GM12865 (cell line): ENCODE data around the gene ZNF618.

ENCODE experiments used
- DNase-seq: peaks from one replicate; pipeline ENCODE4 v3.0.0; 2010; ENCODE audit warnings: low read depth
- H3K4me3 ChIP-seq: 2 replicates; pipeline ENCODE4 v1.5.1; 2011; ENCODE audit warnings: mild to moderate bottlenecking, low read depth, low read length, control low read depth
- TF ChIP-seq, protein P1 (sequence below): IDR thresholded peaks from 2 replicates; pipeline ENCODE4 v1.5.1; 2011; ENCODE audit warnings: low read length, control low read depth, low read depth, inconsistent platforms; ENCODE audit not compliant: insufficient read depth; ENCODE audit errors: missing control alignments

Gene ZNF618

GRCh38 chr9:114057161-114057885 is 181.2 kb downstream of the ZNF618 start:
- TF ChIP-seq, protein P1, sequence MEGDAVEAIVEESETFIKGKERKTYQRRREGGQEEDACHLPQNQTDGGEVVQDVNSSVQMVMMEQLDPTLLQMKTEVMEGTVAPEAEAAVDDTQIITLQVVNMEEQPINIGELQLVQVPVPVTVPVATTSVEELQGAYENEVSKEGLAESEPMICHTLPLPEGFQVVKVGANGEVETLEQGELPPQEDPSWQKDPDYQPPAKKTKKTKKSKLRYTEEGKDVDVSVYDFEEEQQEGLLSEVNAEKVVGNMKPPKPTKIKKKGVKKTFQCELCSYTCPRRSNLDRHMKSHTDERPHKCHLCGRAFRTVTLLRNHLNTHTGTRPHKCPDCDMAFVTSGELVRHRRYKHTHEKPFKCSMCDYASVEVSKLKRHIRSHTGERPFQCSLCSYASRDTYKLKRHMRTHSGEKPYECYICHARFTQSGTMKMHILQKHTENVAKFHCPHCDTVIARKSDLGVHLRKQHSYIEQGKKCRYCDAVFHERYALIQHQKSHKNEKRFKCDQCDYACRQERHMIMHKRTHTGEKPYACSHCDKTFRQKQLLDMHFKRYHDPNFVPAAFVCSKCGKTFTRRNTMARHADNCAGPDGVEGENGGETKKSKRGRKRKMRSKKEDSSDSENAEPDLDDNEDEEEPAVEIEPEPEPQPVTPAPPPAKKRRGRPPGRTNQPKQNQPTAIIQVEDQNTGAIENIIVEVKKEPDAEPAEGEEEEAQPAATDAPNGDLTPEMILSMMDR = no peak
- no peak overlapping the region for H3K4me3 ChIP-seq
- no peak for DNase-seq

DNA sequence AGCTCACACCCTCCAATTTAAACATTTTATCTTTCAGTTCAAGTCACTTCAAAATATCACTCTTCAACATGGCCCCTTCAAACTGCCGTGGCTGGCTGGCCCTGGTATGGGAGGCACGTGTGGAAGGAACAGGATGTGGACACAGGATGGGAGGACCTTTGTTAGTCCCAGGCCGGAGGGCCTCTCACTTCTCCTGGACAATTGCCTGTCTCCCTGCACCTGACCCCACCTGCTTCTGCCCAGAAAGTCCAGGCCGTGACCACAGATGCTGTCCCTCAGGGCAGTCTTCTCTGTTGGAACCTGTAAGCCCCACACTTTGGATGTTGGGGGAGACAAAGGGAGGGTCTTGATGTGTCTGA is 182.6 kb downstream of the ZNF618 start:
- TF ChIP-seq, protein P1 = no peak
- DNase-seq = no peak
- H3K4me3 ChIP-seq = no peak overlapping the region

DNA sequence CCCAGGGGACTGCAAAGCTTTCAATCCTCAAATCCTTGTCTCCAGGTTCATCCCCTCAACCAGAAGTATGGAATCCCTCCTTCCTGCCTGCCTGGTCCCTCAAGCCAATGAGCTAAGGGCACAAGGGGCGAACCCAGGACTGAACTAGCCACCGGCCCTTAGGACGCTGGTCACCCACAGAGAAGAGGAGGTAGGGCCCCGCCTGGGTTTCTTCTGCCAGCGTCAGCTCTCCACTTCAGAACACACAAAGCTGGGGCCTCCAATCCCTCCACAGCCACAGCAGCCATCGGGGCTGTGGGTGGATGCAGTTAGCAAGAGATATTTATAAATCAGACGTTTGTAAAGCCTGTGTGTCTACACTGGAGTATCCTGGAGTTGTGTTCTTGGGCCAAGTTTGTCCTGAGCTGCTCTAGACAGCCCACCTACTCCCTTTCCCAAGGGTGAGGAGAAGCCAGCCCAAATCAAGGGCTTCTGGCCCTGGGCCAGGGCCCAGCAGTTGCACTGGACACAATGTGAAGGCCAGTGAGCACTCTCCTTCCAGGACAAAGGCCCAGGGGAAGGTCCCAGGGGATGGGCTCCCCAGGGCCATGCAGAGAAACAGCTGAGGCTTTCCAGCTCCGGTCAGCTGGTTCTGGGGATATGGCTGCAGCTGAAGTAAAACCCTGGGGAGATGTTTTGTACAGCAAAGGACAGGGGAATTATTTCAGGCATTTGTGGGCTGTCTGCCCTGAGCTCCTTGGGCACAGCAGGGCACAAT is 183.1 kb downstream of the ZNF618 start:
- no peak overlapping the region for H3K4me3 ChIP-seq
- no peak for DNase-seq
- TF ChIP-seq, protein P1 = no peak

- no peak overlapping the region for H3K4me3 ChIP-seq
- DNase-seq = no peak
- TF ChIP-seq, protein P1 = no peak
These were observed 184.0 kb downstream of the ZNF618 start for GRCh38 chr9:114060070-114060469.

GRCh38 chr9:114060711-114061110 is 184.6 kb downstream of the ZNF618 start:
- DNase-seq = no peak
- TF ChIP-seq, protein P1 = no peak
- no peak overlapping the region for H3K4me3 ChIP-seq

- DNase-seq = no peak
- no peak overlapping the region for H3K4me3 ChIP-seq
- TF ChIP-seq, protein P1 = no peak
These were observed 185.2 kb downstream of the ZNF618 start for GRCh38 chr9:114061292-114061691.
